Aorta (tissue), 5 donors: Measurements from ENCODE around the gene SCYL1. TPM values are rescaled to one million over a fixed set of nuclear protein-coding genes. Genes with fewer than 3 reads are reported as not detected.

Experiments used
- ATAC-seq: fragments of 200-7000 bp; cut with Tn5 transposase; one replicate; pipeline ENCODE4 v1.9.1; 2022; ENCODE audit warnings: moderate library complexity; ENCODE audit not compliant: low FRiP score
- DNase-seq, 2 donors: peaks; one replicate each; pipeline ENCODE4 v3.0.0-alpha.2; 2020
- H3K27ac ChIP-seq, 2 donors: one replicate each; pipeline ENCODE4 v1.5.1; 2013; ENCODE audit warnings: low read length in 2 of 2, mild to moderate bottlenecking in 2 of 2, moderate library complexity in 2 of 2, control low read depth in 1 of 2, inconsistent platforms in 1 of 2, low read depth in 1 of 2
- H3K27me3 ChIP-seq, 2 donors: one replicate each; pipeline ENCODE4 v1.6.1; 2013; ENCODE audit warnings: control low read depth in 1 of 2, low read length in 1 of 2, mild to moderate bottlenecking in 1 of 2, moderate library complexity in 1 of 2; ENCODE audit not compliant: insufficient read depth in 2 of 2, control insufficient read depth in 1 of 2
- H3K36me3 ChIP-seq, 2 donors: one replicate each; pipeline ENCODE4 v1.6.1; 2013; ENCODE audit warnings: control low read depth in 1 of 2, low read length in 1 of 2, mild to moderate bottlenecking in 1 of 2; ENCODE audit not compliant: insufficient read depth in 2 of 2, control insufficient read depth in 1 of 2
- H3K4me1 ChIP-seq, 2 donors: one replicate each; pipeline ENCODE4 v1.6.1; 2013; ENCODE audit warnings: low read length in 2 of 2, control low read depth in 1 of 2, mild to moderate bottlenecking in 1 of 2, moderate library complexity in 1 of 2; ENCODE audit not compliant: insufficient read depth in 2 of 2, control insufficient read depth in 1 of 2
- H3K4me3 ChIP-seq, 2 donors: one replicate each; pipeline ENCODE4 v1.5.1; 2013; ENCODE audit warnings: low read length in 2 of 2, control low read depth in 1 of 2, mild to moderate bottlenecking in 1 of 2
- H3K9me3 ChIP-seq: one replicate; pipeline ENCODE4 v1.6.1; 2013; ENCODE audit warnings: mild to moderate bottlenecking, low read length; ENCODE audit not compliant: control insufficient read depth
- WGBS, 2 donors: extraction: QIAGEN DNeasy Blood & Tissue Kit; methylation state at CpG; one replicate each; pipeline ENCODE4 v1.1.7; 2013; 5-methylcytosine and 5-hydroxymethylcytosine counted together
- intact Hi-C, 2 donors: fragments of 100-400 bp; cut with DNase I; formaldehyde crosslinking; loops; one replicate each; pipeline versions ENCODE4 v1.14.2 to v1.15.0; 2022
- polyA plus RNA-seq, 2 donors: library from polyadenylated mRNA; stranded (reverse); fragments of 200-250 nt; gene quantifications; one replicate each; pipeline ENCODE4 v1.2.3, GENCODE V29; 2013
- total RNA-seq, 2 donors: library from RNA; stranded (reverse); fragmentation: NEBNext Ultra II Directional; extraction: Animal tissue kit (Norgen Biotek cat#: 25700); gene quantifications; one replicate each; pipeline ENCODE4 v1.2.1, GENCODE V29; 2021
- donor health status: healthy with polysubstance abuse.
- donor health status: Bipolar disorder and iron deficiency.
- donor health status: DM: no; HTN: no; CAD: no.
- donor health status: DM: no; HTN: no; CAD: no.
- donor health status: DM: yes; HTN: yes; CAD: no.

SCYL1 gene
- total and polyA plus RNA-seq, 4 donors: 31.3 to 98.9 (median 74.2) TPM

DNA sequence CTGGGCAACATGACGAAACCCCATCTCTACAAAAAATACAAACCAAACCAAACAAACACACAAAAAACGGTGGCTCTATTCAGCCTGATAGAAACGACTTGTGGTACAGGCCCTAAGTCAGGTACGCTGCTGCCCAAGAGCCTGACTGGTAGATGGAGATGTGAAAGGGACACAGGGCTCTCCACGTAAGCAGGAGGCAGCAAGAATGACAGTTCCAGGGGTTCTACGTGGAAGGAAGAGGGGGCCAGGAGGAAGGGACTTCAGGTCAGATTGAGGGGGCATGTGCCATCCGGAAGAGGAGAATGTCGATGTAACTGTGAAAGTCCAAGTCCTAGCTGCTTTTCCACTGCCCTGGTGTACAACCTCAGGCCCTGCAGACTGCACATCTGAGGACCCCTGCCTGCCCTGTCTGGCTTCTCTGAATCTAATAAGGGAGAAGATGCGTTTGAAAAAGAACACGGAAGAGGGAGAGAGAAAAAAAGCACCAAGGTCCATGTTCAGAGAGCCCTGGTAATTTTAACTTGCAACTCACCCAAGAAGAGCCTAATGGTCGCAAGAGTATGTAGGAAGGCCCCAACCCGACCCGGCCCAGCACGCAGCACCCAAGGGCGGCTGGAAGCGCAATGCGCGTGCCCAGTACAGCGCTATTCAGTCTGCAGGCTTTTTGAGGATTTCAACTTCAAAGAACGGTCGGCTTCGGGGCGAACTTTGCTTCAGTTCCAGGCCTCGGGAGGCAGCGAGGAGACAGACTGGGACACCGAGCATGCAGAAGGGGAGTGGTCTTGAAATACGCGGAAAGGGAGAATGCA, 44.5 kb downstream of the SCYL1 start:
- Histone ChIP-seq H3K9me3 (no peaks in the 10 kb centered on the region), H3K27me3 (no peaks in the 10 kb centered on the region), H3K27ac (peak overlapping the region; percentile 20 to 83), H3K36me3 (no peaks in the 10 kb centered on the region), H3K4me1 (no peaks in the 10 kb centered on the region), H3K4me3 (peak overlapping the region; percentile 43 to 61)
- no peak for ATAC-seq
- intact Hi-C loops: loop anchor here in 1 of 2 donors (1.0 kb wide), 1 partner anchor 8 kb away; no protein-coding TSS in a partner anchor
- 2 to 4% methylated on average over 28 of the region's 28 CpGs for WGBS, 2 donors
- no peak for DNase-seq

DNA sequence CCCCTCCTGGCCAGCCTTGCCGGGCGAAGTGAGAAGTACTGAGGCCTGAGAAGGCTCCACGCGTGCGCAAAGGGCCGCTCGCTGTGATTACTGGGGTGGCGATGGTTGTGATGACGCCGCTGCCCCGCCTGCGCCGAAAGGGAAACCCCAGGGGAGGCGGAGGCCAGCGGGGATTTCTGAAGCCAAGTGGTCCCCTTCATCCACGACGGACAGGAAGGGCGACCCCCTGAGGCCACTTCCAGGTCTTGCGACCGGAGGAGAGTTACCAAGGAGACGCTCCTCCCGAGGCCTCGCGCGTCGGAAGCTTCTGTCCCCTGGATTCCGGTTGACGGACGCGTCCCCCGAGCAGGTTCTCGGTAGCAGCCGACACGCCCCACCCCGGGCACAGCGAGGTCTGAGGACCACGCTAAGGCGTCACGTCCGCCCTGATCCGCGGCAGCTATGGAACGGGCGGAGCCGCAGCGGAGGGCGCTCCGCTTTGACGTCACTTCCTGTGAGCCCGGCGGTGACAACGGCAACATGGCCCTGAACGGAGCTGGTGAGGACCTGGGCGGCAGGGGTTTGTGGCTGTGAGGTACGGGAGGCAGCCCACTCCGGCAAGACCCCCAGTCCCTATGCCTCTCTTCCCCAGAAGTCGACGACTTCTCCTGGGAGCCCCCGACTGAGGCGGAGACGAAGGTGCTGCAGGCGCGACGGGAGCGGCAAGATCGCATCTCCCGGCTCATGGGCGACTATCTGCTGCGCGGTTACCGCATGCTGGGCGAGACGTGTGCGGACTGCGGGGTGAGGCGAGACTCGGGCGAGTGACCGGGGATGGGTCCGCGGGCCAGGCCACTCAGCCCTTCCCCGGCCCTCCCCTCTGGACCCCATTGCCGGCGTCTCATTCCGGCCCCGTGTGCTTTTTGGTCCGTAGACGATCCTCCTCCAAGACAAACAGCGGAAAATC, 45.4 kb downstream of the SCYL1 start, which contains the start of gene ZNRD2:
Gene ZNRD2, plus strand, starts transcription at position 505 of the 946 bp plus-strand sequence. Its CDS starts 15 bp downstream, at position 520.
- DNase-seq (peak; percentile 99), ATAC-seq (peak; percentile 90)
- no peaks in the 10 kb centered on the region for H3K4me1 ChIP-seq

DNA sequence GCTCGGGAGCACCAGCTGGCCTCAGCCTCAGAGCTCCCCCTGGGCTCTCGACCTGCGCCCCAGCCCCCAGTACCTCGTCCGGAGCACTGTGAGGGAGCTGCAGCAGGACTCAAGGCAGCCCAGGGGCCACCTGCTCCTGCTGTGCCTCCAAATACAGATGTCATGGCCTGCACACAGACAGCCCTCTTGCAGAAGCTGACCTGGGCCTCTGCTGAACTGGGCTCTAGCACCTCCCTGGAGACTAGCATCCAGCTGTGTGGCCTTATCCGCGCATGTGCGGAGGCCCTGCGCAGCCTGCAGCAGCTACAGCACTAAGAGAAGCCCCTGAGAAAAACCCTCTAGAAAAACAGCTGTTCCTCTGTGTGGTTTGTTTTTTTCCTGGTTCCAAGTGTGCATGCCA, 46.5 kb downstream of the SCYL1 start:
- H3K27ac ChIP-seq: peak overlapping the region in 1 of 2 donors; percentile 53
- H3K4me3 ChIP-seq: no peak overlapping the region
- ATAC-seq (no peak), DNase-seq (no peak)
- H3K4me1 ChIP-seq: no peaks in the 10 kb centered on the region
- H3K36me3 ChIP-seq: no peaks in the 10 kb centered on the region
- no peaks in the 10 kb centered on the region for H3K9me3 ChIP-seq
- intact Hi-C loops: no loop called here
- H3K27me3 ChIP-seq: no peaks in the 10 kb centered on the region
- 68 to 81% methylated on average over 9 of the region's 9 CpGs for WGBS, 2 donors

More for the DNA sequence above, 45.4 kb downstream of the SCYL1 start, which contains the start of gene ZNRD2:
- 0% methylated on average over 85 to 89 of the region's 89 CpGs for WGBS, 2 donors
- Histone ChIP-seq H3K27me3 (no peaks in the 10 kb centered on the region), H3K36me3 (no peaks in the 10 kb centered on the region), H3K27ac (peak within 1 kb of the TSS; percentile 20 to 87), H3K9me3 (no peaks in the 10 kb centered on the region), H3K4me3 (peak within 1 kb of the TSS; percentile 69 to 84)
- intact Hi-C loops: loop anchor here in 1 of 2 donors (1.0 kb wide), 1 partner anchor 9 kb away; no protein-coding TSS in a partner anchor

DNA sequence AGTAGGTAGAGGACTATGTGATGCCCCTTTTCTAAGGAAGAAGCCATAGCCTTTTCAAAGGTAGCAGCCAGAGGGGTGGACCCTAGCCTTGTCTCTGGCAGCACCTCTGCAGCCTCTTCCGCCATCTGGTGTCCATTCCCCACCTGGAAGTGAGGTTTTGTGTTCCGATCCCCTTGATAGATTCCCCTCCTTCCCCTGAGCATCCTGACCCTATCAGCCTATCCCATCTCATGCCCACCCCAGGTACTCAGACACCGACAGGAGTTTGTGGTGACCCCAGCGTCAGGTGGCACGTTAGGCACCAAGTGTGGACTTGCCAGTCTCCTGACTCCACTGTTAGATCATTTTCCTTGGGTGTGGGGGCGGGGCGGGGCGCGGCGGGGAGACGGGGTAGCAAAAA, 47.1 kb downstream of the SCYL1 start:
- peak overlapping the region in 1 of 2 donors; percentile 76 for H3K4me3 ChIP-seq
- WGBS, 2 donors: 4 to 5% methylated on average over 11 of the region's 11 CpGs
- ATAC-seq (no peak), DNase-seq (no peak)
- H3K4me1 ChIP-seq: no peaks in the 10 kb centered on the region
- no peaks in the 10 kb centered on the region for H3K9me3 ChIP-seq
- H3K27ac ChIP-seq: peak overlapping the region in 1 of 2 donors; percentile 53
- intact Hi-C loops: no loop called here
- H3K36me3 ChIP-seq: no peaks in the 10 kb centered on the region
- no peaks in the 10 kb centered on the region for H3K27me3 ChIP-seq

DNA sequence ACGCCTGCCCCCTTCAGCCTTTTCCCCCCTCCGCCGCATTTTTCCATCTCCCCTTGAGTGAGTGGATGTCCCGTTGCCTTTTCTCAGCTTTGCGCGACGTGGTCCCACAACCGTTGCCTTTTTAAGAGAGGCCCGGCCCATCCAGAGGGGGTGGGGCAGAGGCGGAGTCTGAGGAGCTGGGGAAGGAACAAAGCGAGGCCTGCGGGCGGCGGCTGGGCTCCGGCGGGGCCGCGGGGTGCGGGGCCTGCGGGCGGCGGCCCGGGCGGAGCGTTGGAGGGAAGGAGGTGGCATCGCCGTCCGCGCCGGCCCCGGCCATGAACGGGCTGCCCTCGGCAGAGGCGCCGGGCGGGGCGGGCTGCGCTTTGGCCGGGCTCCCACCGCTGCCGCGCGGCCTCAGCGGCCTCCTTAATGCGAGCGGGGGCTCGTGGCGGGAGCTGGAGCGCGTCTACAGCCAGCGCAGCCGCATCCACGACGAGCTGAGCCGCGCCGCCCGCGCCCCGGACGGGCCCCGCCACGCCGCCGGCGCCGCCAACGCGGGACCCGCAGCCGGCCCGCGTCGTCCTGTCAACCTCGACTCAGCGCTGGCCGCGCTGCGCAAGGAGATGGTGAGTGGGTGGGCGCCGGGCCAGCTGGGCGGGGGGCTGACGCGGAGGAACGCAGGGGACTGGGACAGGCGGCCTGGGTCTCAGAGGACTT, 47.6 kb downstream of the SCYL1 start, which contains the start of gene FAM89B:
Gene FAM89B, plus strand, starts transcription at position 183 of the 696 bp plus-strand sequence. Its CDS starts 132 bp downstream, at position 315.
- WGBS, 2 donors: 0% methylated on average over 70 to 86 of the region's 86 CpGs
- H3K27ac ChIP-seq: peak within 1 kb of the TSS; percentile 7 to 55
- H3K36me3 ChIP-seq: no peaks in the 10 kb centered on the region
- H3K9me3 ChIP-seq: no peaks in the 10 kb centered on the region
- no peaks in the 10 kb centered on the region for H3K27me3 ChIP-seq
- H3K4me3 ChIP-seq: peak within 1 kb of the TSS; percentile 76 to 79
- DNase-seq (peak; percentile 96 to 97), ATAC-seq (peak; percentile 31)
- H3K4me1 ChIP-seq: no peaks in the 10 kb centered on the region
- intact Hi-C loops: no loop called here

DNA sequence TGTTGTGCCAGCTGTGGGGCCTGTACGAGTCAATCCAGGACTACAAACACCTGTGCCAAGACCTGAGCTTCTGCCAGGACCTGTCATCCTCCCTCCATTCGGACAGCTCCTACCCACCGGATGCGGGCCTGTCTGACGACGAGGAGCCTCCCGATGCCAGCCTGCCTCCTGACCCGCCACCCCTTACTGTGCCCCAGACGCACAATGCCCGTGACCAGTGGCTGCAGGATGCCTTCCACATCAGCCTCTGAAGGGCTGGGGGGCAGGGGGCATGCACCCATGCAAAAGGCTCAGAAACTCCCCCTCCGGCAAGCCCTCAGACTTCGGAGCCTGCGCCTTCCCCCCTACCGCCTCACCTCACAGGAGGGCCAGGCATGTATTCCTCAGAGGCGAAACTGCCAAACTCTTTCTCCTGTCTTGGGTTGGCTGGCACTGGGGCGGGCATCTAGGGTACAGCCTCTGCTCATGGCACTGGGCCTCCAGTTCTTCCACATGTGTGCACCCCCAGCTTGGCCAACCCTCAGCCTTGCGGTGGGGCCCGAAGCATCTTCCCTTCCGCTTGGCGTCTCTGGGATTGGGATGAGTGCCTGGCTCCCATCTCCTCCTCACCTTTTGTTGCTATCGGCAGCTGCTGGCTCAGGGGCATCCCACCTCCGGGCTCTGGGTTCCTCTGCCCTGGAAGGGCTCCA, 48.7 kb downstream of the SCYL1 start:
- Histone ChIP-seq H3K27ac (peak overlapping the region in 1 of 2 donors; percentile 26), H3K36me3 (no peaks in the 10 kb centered on the region), H3K27me3 (no peaks in the 10 kb centered on the region), H3K4me1 (no peaks in the 10 kb centered on the region), H3K4me3 (peak overlapping the region; percentile 76 to 79), H3K9me3 (no peaks in the 10 kb centered on the region)
- intact Hi-C loops: loop anchor here in 1 of 2 donors (1.0 to 2.0 kb wide), 3 partner anchors 15 to 33 kb away; partner anchors contain the start of gene LTBP3
- WGBS, 2 donors: 4 to 7% methylated on average over 22 of the region's 22 CpGs
- ATAC-seq: no peak
- DNase-seq: peak in 1 of 2 donors; percentile 73

DNA sequence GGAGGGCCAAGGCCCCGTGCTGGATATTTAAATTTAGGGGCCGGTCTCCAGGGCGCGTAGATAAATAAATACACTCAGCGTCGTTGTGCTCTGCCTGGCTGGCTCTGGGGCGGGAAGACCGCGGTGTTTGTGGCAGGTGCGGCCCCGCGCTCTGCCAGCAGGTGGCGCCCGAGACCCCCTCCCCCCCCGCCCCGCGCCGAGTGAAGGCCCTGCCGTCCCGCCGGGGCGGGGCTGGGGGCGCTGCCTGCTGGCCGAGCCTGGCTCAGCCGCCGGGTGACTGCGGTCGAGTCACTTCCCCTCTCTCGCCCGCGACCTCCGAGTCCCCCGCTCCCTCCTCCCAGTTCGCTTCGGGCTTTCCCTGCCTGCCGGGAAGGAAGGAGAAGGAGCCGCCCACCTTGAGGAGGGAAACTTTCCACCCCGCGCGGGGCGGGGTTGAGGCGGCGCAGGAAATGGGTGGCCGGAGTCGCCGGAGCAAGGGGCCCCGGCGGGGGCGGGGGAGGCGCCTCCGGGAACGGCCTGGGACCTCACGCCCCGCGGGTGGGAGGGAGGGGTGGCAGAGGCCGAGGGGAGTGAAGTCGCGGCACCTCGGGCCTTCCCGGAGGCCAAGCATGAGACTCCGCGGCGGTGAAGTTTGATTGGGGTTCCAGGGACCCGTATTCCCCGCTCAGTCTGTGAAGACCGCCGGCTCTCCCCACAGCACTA, 49.4 kb downstream of the SCYL1 start:
- ATAC-seq: peak; percentile 77
- H3K4me3 ChIP-seq: peak overlapping the region; percentile 13 to 35
- intact Hi-C loops: loop anchor here in 1 of 2 donors (1.0 to 2.0 kb wide), 3 partner anchors 15 to 34 kb away; partner anchors contain the start of gene LTBP3
- peak overlapping the region in 1 of 2 donors; percentile 78 for H3K27ac ChIP-seq
- WGBS, 2 donors: 1% methylated on average over 53 to 67 of the region's 67 CpGs
- no peaks in the 10 kb centered on the region for H3K4me1 ChIP-seq
- H3K27me3 ChIP-seq: no peaks in the 10 kb centered on the region
- no peaks in the 10 kb centered on the region for H3K36me3 ChIP-seq
- no peaks in the 10 kb centered on the region for H3K9me3 ChIP-seq
- peak; percentile 98 to 99 for DNase-seq
